ENCODE results near the gene DRD4. TPM values are rescaled to one million over a fixed set of nuclear protein-coding genes. Genes with fewer than 3 reads are reported as not detected.

Gene DRD4
- total RNA-seq, 2 donors from 2014 or later: 0.69 to 0.79 TPM

DNA sequence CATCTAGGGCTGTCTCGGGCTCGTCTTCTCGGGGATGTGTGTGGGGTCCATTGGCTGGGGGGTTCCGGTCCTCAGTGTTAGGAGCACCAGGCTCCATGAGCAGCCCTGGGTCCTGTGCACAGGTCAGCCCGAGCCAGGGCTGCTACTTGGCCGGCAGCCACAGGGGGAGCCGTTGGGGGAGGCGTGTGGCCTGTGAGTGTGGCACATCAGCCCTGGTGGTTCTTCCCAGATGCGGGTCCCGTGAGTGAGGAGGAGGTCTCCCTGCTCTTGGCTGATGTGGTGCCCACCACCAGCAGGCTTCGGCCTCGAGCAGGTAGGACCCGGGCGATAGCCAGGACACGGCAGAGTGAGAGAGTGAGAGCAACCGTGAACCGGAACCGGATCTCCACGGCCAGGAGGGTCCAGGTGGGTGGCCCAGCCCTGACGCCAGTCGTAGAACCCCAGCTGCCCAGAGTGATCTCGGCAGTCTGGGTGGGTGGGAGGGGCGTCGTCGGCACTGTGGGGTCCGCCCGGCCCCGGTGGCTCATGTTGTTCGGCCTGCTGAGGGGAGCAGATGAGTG lies 39.8 kb upstream of the DRD4 start:
- Histone ChIP-seq H3K27ac (no peak overlapping the region), H3K9ac (ENCODE audit: low read depth in 2 of 2, low read length in 2 of 2) (no peak overlapping the region), H3K27me3 (no peaks in the 10 kb centered on the region), H3K9me3 (no peaks in the 10 kb centered on the region), H3K4me3 (no peak overlapping the region), H3K36me3 (peaks cover 19% of the 10 kb centered on the region), H3K4me1 (no peaks in the 10 kb centered on the region)
- DNase-seq: no peak
- TF ChIP-seq, protein P1, sequence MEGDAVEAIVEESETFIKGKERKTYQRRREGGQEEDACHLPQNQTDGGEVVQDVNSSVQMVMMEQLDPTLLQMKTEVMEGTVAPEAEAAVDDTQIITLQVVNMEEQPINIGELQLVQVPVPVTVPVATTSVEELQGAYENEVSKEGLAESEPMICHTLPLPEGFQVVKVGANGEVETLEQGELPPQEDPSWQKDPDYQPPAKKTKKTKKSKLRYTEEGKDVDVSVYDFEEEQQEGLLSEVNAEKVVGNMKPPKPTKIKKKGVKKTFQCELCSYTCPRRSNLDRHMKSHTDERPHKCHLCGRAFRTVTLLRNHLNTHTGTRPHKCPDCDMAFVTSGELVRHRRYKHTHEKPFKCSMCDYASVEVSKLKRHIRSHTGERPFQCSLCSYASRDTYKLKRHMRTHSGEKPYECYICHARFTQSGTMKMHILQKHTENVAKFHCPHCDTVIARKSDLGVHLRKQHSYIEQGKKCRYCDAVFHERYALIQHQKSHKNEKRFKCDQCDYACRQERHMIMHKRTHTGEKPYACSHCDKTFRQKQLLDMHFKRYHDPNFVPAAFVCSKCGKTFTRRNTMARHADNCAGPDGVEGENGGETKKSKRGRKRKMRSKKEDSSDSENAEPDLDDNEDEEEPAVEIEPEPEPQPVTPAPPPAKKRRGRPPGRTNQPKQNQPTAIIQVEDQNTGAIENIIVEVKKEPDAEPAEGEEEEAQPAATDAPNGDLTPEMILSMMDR (IDR thresholded peaks at IDR 0.05): no peak
- intact Hi-C loops (cut with DNase I): no loop called here

DNA sequence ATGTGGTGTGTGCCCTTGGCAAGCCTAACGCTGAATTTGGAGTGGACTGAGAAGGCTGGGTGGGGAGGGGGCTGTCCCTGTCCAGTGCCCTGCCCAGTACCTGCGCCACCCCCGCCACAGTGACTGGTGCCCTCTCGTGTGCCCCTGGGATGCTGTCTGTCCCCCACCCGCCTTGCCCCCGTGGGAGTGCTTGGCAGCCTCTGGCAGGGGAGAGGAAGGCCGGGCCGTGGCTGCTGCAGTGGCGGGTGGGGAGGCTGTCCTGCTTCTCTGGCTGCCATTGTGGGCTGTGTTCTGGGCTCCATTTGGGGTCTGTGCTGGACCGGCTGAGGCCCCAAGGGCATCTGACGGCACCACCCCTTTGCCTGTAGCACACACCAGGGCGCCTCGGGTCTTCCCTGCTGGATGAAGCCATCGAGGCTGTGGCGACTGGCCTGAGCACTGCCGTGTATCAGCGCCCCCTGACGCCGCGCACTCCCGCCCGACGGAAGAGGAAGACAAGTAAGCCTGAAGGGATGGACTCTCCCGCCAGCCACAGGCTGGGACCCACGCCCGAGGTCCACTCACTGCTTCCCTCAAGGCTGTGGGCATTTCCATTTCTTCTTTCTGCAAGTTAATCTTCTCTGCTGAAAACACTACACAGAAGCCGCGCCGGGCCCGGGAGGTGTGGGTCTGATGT lies 38.9 kb upstream of the DRD4 start:
- no peak for DNase-seq
- Histone ChIP-seq H3K36me3 (peaks cover 13% of the 10 kb centered on the region), H3K9me3 (no peaks in the 10 kb centered on the region), H3K27ac (no peak overlapping the region), H3K4me3 (no peak overlapping the region), H3K27me3 (no peaks in the 10 kb centered on the region), H3K9ac (ENCODE audit: low read depth in 2 of 2, low read length in 2 of 2) (no peak overlapping the region), H3K4me1 (no peaks in the 10 kb centered on the region)
- intact Hi-C loops (cut with DNase I): no loop called here
- TF ChIP-seq, protein P1 (IDR thresholded peaks at IDR 0.05): no peak

DNA sequence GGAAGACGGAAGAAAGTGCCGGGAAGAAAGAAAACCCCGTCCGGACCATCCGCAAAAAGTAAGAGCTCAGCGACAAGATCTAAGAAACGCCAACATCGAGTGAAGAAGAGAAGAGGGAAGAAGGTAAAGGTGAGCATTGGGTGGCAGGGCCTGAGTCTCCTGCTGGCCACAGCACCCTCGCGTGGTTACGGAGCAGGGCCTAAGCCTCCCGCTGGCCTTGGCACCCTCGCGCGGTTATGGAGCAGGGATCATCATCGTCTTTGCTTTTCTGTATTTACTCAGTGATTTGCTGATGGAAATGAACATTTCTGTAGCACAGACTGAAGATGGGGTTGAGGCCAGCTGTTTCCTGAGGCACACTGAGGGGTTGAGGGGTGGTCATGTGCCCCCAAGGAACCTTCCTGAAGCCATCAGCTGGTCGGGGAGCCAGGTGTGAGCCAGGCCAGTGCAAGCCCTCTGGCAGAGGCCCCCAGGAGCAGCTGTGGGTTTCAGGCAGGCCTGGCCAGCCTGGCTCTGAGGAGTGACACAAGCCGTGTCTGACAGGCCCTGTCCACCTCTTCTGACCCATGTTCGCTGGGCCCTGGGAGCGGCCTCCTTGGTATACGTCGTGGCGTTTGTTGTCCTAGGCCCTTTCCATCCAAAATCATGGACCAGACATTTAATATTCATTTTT lies 35.4 kb upstream of the DRD4 start:
- DNase-seq: no peak
- intact Hi-C loops (cut with DNase I): no loop called here
- Histone ChIP-seq H3K27me3 (no peaks in the 10 kb centered on the region), H3K27ac (no peak overlapping the region), H3K9ac (ENCODE audit: low read depth in 2 of 2, low read length in 2 of 2) (no peak overlapping the region), H3K36me3 (peaks cover 27% of the 10 kb centered on the region), H3K9me3 (no peaks in the 10 kb centered on the region), H3K4me1 (no peaks in the 10 kb centered on the region), H3K4me3 (no peak overlapping the region)
- TF ChIP-seq, protein P1 (IDR thresholded peaks at IDR 0.05): no peak

DNA sequence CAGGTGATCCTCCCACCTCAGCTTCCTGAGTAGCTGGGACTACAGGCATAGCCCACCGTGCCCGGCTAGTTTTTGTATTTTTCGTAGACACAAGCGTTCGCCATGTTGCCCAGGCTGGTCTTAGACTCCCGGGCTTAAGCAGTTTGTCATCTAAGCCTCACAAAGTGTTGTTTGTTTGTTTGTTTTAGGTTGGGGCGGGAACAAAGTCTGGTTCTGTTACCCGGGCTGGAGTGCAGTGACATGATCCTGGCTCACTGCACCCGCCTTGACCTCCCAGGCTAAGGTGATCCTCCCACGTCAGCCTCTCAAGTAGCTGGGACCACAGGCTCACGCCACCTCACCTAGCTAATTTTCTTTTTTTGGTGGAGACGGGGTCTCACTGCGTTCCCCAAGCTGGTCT lies 33.9 kb upstream of the DRD4 start:
- intact Hi-C loops (cut with DNase I): no loop called here
- H3K4me1 ChIP-seq: no peaks in the 10 kb centered on the region
- no peak for DNase-seq

DNA sequence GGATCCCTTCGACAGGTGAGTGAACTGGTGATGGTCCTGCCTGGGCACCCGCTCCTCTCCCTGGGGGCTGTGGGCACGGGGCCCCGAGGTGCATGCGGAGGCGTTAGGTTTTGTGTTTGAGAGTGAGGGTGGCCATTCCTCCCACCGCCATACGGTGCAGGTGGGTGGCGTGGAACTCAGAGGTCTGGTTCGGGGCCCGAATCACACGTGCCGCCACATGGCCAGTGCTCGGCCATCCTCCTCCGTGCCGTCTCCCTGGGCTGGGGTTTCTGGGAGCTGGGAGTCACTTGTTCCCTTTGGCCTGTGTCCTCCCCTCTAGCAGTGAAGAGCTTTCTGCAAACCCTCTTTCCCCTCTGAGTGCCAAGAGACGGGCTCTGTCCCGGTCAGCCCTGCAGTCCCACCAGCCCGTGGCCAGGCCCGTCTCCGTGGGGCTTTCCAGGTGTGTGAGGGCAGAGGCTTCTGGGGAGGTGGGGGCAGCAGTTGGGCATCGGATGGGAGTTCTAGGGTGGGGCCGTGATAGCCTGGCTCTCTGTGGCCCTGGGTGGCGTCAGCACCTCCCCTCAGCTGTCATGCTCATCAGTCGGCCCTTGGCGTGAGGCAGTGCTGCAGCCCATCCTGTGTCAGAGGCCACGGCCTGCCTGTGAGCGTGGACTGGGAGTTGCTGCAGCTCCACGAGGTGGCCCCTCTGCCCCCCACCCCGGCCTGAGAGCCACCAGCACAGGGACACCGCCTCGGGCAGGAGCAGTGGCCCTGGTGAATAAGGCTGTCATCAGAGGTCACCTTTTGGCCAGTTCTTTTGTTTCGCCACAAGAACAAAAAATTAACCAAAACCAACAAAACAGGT lies 31.6 kb upstream of the DRD4 start:
- H3K4me1 ChIP-seq: no peaks in the 10 kb centered on the region
- H3K27ac ChIP-seq: no peak overlapping the region
- no peak overlapping the region for H3K4me3 ChIP-seq
- no peak overlapping the region for H3K9ac ChIP-seq (ENCODE audit: low read depth in 2 of 2, low read length in 2 of 2)
- no peaks in the 10 kb centered on the region for H3K9me3 ChIP-seq
- no peak for DNase-seq
- intact Hi-C loops (cut with DNase I): no loop called here
- H3K27me3 ChIP-seq: no peaks in the 10 kb centered on the region
- TF ChIP-seq, protein P1 (IDR thresholded peaks at IDR 0.05): no peak
- H3K36me3 ChIP-seq: peaks cover 38% of the 10 kb centered on the region

More for the DNA sequence above, 33.9 kb upstream of the DRD4 start:
- H3K27ac ChIP-seq: no peak overlapping the region
- no peaks in the 10 kb centered on the region for H3K27me3 ChIP-seq
- H3K9ac ChIP-seq (ENCODE audit: low read depth in 2 of 2, low read length in 2 of 2): no peak overlapping the region
- no peak overlapping the region for H3K4me3 ChIP-seq
- no peaks in the 10 kb centered on the region for H3K9me3 ChIP-seq
- TF ChIP-seq, protein P1 (IDR thresholded peaks at IDR 0.05): no peak
- peaks cover 37% of the 10 kb centered on the region for H3K36me3 ChIP-seq
